Measurements from ENCODE around the gene COPRS. TPM values are rescaled to one million over a fixed set of nuclear protein-coding genes. Genes with fewer than 3 reads are reported as not detected.

The COPRS gene
- 10 to 100 TPM; 67.8 to 73.9 TPM for total RNA-seq

DNA sequence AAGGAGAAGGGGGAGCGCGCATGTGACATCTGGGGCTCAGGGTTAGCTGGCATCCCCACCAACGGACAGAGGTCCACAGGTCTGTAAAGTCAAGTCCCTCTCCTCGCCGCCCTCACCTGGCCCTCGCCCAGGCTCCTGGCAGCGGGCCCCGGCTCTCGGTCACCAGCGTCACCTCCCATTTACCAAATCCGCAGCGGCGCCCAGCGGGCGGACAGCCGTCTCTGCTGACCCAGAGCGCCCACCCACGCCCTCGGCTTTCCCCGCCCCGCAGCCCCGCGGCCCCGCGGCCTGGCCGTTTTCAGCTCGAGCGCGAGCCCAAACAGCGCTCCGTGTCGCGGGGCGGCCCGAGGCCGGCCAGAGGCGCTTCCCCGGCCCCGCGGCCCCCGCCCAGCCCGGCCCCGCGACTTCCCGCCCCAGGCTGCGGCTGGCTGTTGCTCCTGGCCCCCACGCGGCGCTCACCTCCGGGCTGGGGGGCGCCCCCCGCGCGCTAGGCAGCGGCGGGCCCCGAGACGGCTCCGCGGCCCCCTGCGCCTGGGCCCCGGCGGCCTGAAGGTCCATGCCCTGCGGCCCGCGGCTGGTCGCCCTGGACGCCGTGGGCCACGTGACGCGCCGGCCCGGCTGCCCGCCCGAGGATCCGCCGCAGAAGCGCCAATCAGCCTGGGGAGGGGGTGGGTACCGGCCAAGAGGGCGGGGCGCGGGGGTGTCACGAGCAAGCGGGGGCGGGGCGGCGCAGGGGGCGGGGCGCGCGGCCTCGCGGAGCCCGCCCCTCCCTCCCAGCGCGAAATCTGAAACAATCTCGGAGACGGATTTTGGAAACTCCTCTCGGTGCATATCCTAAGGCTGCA lies at the start of gene COPRS:
Gene COPRS (minus strand): TSS at position 603 of the 845 bp plus-strand sequence. CDS start 45 bp downstream, at position 558.
- Histone ChIP-seq H3K4me1 (peaks cover 0 to 18% of the 10 kb centered on the region in 2 donors), H3K4me3 (peak within 1 kb of the TSS; percentile 58 to 73), H3K27ac (peak within 1 kb of the TSS; percentile 70 to 78), H3K27me3 (no peaks in the 10 kb centered on the region), H3K9me3 (no peaks in the 10 kb centered on the region), H3K36me3 (peaks cover 15% of the 10 kb centered on the region)
- DNase-seq (ENCODE audit: low spot score): peak; percentile 86
- peak in 1 of 2 donors; percentile 45 for TF ChIP-seq CTCF (IDR thresholded peaks at IDR 0.05)

DNA sequence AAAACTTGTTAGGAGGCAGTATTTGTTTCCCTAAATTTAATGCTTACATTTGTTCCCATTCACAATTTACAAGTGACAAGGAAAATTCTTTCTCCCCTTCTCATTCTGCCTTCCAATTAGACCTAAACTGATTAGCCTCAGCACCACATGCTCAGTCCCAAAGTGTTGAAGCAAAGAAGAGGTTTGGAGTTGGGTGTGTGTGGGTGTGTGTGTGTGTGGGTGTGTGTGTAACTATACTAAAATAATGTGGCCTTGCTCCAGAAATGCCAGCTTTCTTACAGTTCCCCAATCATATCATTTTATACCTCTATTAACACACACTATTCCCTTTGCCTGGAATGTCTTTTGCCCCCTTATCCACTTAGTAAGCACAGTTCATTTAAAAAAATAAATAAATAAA lies 49.3 kb upstream of the COPRS start:
- no peak overlapping the region for H3K27ac ChIP-seq
- no peaks in the 10 kb centered on the region for H3K27me3 ChIP-seq
- no peak for TF ChIP-seq CTCF (IDR thresholded peaks at IDR 0.05)
- no peaks in the 10 kb centered on the region for H3K36me3 ChIP-seq
- no peak overlapping the region for H3K4me3 ChIP-seq
- peaks cover 0 to 8% of the 10 kb centered on the region in 2 donors for H3K4me1 ChIP-seq
- H3K9me3 ChIP-seq: no peaks in the 10 kb centered on the region
- DNase-seq (ENCODE audit: low spot score): no peak

- Histone ChIP-seq H3K36me3 (no peaks in the 10 kb centered on the region), H3K4me1 (peaks cover 0 to 8% of the 10 kb centered on the region in 2 donors), H3K27me3 (no peaks in the 10 kb centered on the region), H3K9me3 (no peaks in the 10 kb centered on the region), H3K27ac (no peak overlapping the region), H3K4me3 (no peak overlapping the region)
- no peak for TF ChIP-seq CTCF (IDR thresholded peaks at IDR 0.05)
- DNase-seq (ENCODE audit: low spot score): no peak
Observed at GRCh38 chr17:31907342-31907962, 48.4 kb upstream of the COPRS start.

- peaks cover 10% of the 10 kb centered on the region for H3K36me3 ChIP-seq
Observed at GRCh38 chr17:31903401-31903800, 44.4 kb upstream of the COPRS start.

DNA sequence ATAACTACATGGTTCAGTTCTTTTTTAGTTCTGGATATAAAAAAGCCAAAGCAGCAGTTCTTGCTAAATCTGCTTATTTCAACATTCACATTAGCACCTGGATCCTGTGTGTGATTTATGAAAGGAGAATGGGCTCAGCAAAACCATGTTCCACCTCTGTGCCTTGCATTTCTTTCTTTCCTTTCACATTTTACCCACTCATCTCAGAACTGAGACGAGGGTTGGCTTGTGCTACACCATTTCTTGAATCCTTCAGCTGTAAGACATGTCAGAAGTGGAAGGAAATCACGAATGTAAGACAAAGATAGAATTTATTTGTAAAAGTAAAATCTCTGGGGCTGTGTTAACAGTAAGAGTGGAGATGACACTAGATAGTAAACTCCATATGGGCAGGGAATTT lies 43.6 kb upstream of the COPRS start:
- Histone ChIP-seq H3K27ac (no peak overlapping the region), H3K4me1 (peaks cover 0 to 21% of the 10 kb centered on the region in 2 donors), H3K4me3 (no peak overlapping the region), H3K9me3 (no peaks in the 10 kb centered on the region), H3K27me3 (no peaks in the 10 kb centered on the region), H3K36me3 (peaks cover 17% of the 10 kb centered on the region)
- DNase-seq (ENCODE audit: low spot score): no peak
- TF ChIP-seq CTCF (IDR thresholded peaks at IDR 0.05): no peak

More at GRCh38 chr17:31903401-31903800, 44.4 kb upstream of the COPRS start:
- Histone ChIP-seq H3K27me3 (no peaks in the 10 kb centered on the region), H3K27ac (no peak overlapping the region), H3K9me3 (no peaks in the 10 kb centered on the region), H3K4me3 (no peak overlapping the region), H3K4me1 (peaks cover 0 to 24% of the 10 kb centered on the region in 2 donors)
- DNase-seq (ENCODE audit: low spot score): no peak
- TF ChIP-seq CTCF (IDR thresholded peaks at IDR 0.05): no peak
